Activated CD8-positive, alpha-beta T cell treated with anti-CD3 and anti-CD28 coated beads for 36 hours (primary cell): ENCODE results near the gene FAHD1. TPM values are rescaled to one million over a fixed set of nuclear protein-coding genes. Genes with fewer than 3 reads are reported as not detected.

Experiments
- ATAC-seq: fragments of 200-7000 bp; cut with Tn5 transposase; one replicate; pipeline ENCODE4 v1.10.0; 2021; ENCODE audit warnings: mild to moderate bottlenecking, moderate library complexity
- CTCF ChIA-PET: fragments of 350-600 bp; sonication (Branson Sonifier 250); formaldehyde crosslinking; loops from one replicate; lab custom pipeline; 2021; ENCODE audit warnings: antibody characterized with exemption; lab: Charles Lee
- POLR2A ChIA-PET: fragments of 350-600 bp; sonication (Branson Sonifier 250); formaldehyde crosslinking; loops from one replicate; lab custom pipeline; 2021; ENCODE audit warnings: antibody characterized with exemption; lab: Charles Lee
- DNase-seq: peaks from one replicate; pipeline ENCODE4 v3.0.0-alpha.2; 2020
- H3K27ac Mint-ChIP-seq: one replicate; pipeline ENCODE4 v1.8.0; 2021; ENCODE audit warnings: mild to moderate bottlenecking, mixed read lengths
- H3K27me3 Mint-ChIP-seq: one replicate; pipeline ENCODE4 v1.8.0; 2021; ENCODE audit warnings: mixed read lengths
- H3K36me3 Mint-ChIP-seq: one replicate; pipeline ENCODE4 v1.8.0; 2021; ENCODE audit warnings: low read depth, mixed read lengths
- H3K4me1 Mint-ChIP-seq: one replicate; pipeline ENCODE4 v1.8.0; 2021; ENCODE audit warnings: low read depth, mixed read lengths
- H3K4me3 Mint-ChIP-seq: one replicate; pipeline ENCODE4 v1.8.0; 2021; ENCODE audit warnings: mild to moderate bottlenecking, moderate library complexity, mixed read lengths
- H3K9me3 Mint-ChIP-seq: one replicate; pipeline ENCODE4 v1.8.0; 2021; ENCODE audit warnings: mixed read lengths
- CTCF ChIP-seq: fragments of 200-600 bp; IDR thresholded peaks from one replicate; pipeline ENCODE4 v1.8.0; 2022; ENCODE audit warnings: antibody characterized with exemption, mild to moderate bottlenecking
- intact Hi-C: fragments of 100-400 bp; cut with micrococcal nuclease; formaldehyde crosslinking; loops from one replicate; pipeline ENCODE4 v1.10.0; 2022
- total RNA-seq, 2 experiments: library from RNA; stranded (reverse); gene quantifications; one replicate each; pipeline ENCODE4 v1.2.3, GENCODE V29; 2021

The FAHD1 gene
- total RNA-seq, 2 experiments from 2014 or later = 14.2 to 17.8 TPM

GRCh38 chr16:1823821-1824220, 3.2 kb upstream of the FAHD1 start:
- H3K4me3 Mint-ChIP-seq = no peak overlapping the region
- H3K9me3 Mint-ChIP-seq = no peaks in the 10 kb centered on the region
- peaks cover 5% of the 10 kb centered on the region for H3K36me3 Mint-ChIP-seq
- ChIA-PET POLR2A (interaction anchor here (1.4 to 1.7 kb wide), 2 partner anchors 52 to 140 kb away, joined by 3 to 4 read pairs; partner anchors contain the start of gene RPS2), CTCF (interaction anchor here (1.9 kb wide), 1 partner anchor 39 kb away, joined by 4 read pairs; no protein-coding TSS in a partner anchor)
- peak overlapping the region; percentile 10 for H3K27ac Mint-ChIP-seq
- H3K27me3 Mint-ChIP-seq = no peaks in the 10 kb centered on the region
- DNase-seq = peak; percentile 49
- ATAC-seq = no peak
- H3K4me1 Mint-ChIP-seq = peaks cover 27% of the 10 kb centered on the region
- TF ChIP-seq CTCF = no peak
- intact Hi-C loops = no loop called here

GRCh38 chr16:1825381-1825863, 1.6 kb upstream of the FAHD1 start:
- ChIA-PET POLR2A (interaction anchor here (1.1 to 1.3 kb wide), 2 partner anchors 55 to 146 kb away, joined by 3 to 5 read pairs; partner anchors contain the start of gene TBL3), CTCF (interaction anchor here (1.1 to 1.3 kb wide), 3 partner anchors 9 to 51 kb away, joined by 3 to 5 read pairs (median 4); no protein-coding TSS in a partner anchor)
- Mint-ChIP-seq H3K27me3 (no peaks in the 10 kb centered on the region), H3K36me3 (peaks cover 4% of the 10 kb centered on the region), H3K4me1 (peaks cover 39% of the 10 kb centered on the region), H3K27ac (peak overlapping the region; percentile 81), H3K9me3 (no peaks in the 10 kb centered on the region), H3K4me3 (peak overlapping the region; percentile 78)
- DNase-seq = no peak
- ATAC-seq = no peak
- no peak for TF ChIP-seq CTCF
- intact Hi-C loops = no loop called here

GRCh38 chr16:1825864-1826690, 929 bp upstream of the FAHD1 start:
- H3K27ac Mint-ChIP-seq = peak overlapping the region; percentile 81
- ChIA-PET POLR2A (interaction anchor here (0.8 to 1.3 kb wide), 3 partner anchors 47 to 155 kb away, joined by 3 to 5 read pairs (median 4); no protein-coding TSS in a partner anchor), CTCF (interaction anchor here (1.3 to 1.6 kb wide), 2 partner anchors 52 to 103 kb away, joined by 4 read pairs; no protein-coding TSS in a partner anchor)
- peaks cover 42% of the 10 kb centered on the region for H3K4me1 Mint-ChIP-seq
- DNase-seq (peak; percentile 72), ATAC-seq (peak; percentile 77)
- peak overlapping the region; percentile 78 for H3K4me3 Mint-ChIP-seq
- no peaks in the 10 kb centered on the region for H3K9me3 Mint-ChIP-seq
- intact Hi-C loops = no loop called here
- TF ChIP-seq CTCF = peak; percentile 30
- H3K27me3 Mint-ChIP-seq = no peaks in the 10 kb centered on the region
- H3K36me3 Mint-ChIP-seq = peaks cover 4% of the 10 kb centered on the region

GRCh38 chr16:1828645-1829410, 1.8 kb downstream of the FAHD1 start:
- intact Hi-C loops = no loop called here
- no peak for TF ChIP-seq CTCF
- ATAC-seq (no peak), DNase-seq (no peak)
- peak overlapping the region; percentile 98 for H3K4me3 Mint-ChIP-seq
- H3K4me1 Mint-ChIP-seq = peaks cover 40% of the 10 kb centered on the region
- ChIA-PET CTCF (interaction anchor here (2.0 kb wide), 1 partner anchor 101 kb away, joined by 8 read pairs; no protein-coding TSS in a partner anchor), POLR2A (interaction anchor here (0.6 to 1.0 kb wide), 2 partner anchors 136 to 255 kb away, joined by 3 to 4 read pairs; partner anchors contain the start of gene RPS2)
- no peaks in the 10 kb centered on the region for H3K27me3 Mint-ChIP-seq
- H3K9me3 Mint-ChIP-seq = no peaks in the 10 kb centered on the region
- peaks cover 4% of the 10 kb centered on the region for H3K36me3 Mint-ChIP-seq
- H3K27ac Mint-ChIP-seq = no peak overlapping the region
